ENCODE data around the gene GALNT3. TPM values are rescaled to one million over a fixed set of nuclear protein-coding genes. Genes with fewer than 3 reads are reported as not detected.
A peak's percentile ranks its signal among the peaks of the same experiment; 100 is the strongest.

The GALNT3 gene
- 1 to 10 TPM in 1 of 9 donors, under 1 TPM in 4, not detected in 4; 0.10 to 1.2 (median 0.16) TPM for total RNA-seq
- polyA plus RNA-seq: under 1 TPM; 0.08 to 0.19 TPM
- long read RNA-seq, donor 1, partial matches to known transcripts: 0 of 1 reads
- long read RNA-seq, donor 1, other reads (novel, unspliced or antisense): 1 of 1 reads
- long read RNA-seq, donor 2: 0 reads
- long read RNA-seq, donor 3: 0 reads

GRCh38 chr2:165793779-165794535 is at the start of gene GALNT3:
Gene GALNT3, minus strand, starts transcription at chr2:165794247. Its CDS starts 23,547 bp downstream, at chr2:165770700.
- TF ChIP-seq POLR2A (IDR thresholded peaks at IDR 0.05) (no peak), CTCF (IDR thresholded peaks at IDR 0.05) (no peak)
- Histone ChIP-seq H3K36me3 (no peaks in the 10 kb centered on the region), H3K27ac (peak within 1 kb of the TSS in 1 of 12 donors; percentile 66), H3K27me3 (peaks cover 8 to 51% (median 23%) of the 10 kb centered on the region in 9 donors), H3K9me3 (no peaks in the 10 kb centered on the region), H3K4me3 (peak within 1 kb of the TSS; percentile 15 to 71 (median 52)), H3K4me1 (peaks cover 0 to 17% (median 11%) of the 10 kb centered on the region in 12 donors)
- intact Hi-C loops (cut with DNase I): no loop called here
- DNase-seq (peak in 4 of 5 donors; percentile 9 to 73 (median 22)), ATAC-seq (peak in 2 of 4 donors; percentile 57 to 68)
- 1 to 2% (median 1%) methylated on average over 22 to 70 of the region's 70 CpGs for WGBS, 4 donors

GRCh38 chr2:165843351-165843750 is 49.3 kb upstream of the GALNT3 start:
- H3K9me3 ChIP-seq: no peaks in the 10 kb centered on the region
- no peak for DNase-seq
- H3K27me3 ChIP-seq: no peaks in the 10 kb centered on the region
- no peak overlapping the region for H3K27ac ChIP-seq
- H3K36me3 ChIP-seq: no peaks in the 10 kb centered on the region
- no peak for ATAC-seq
- no peak overlapping the region for H3K4me3 ChIP-seq
- 87 to 95% (median 94%) methylated on average over 1 of the region's 1 CpG for WGBS, 4 donors
- intact Hi-C loops (cut with DNase I): no loop called here
- no peaks in the 10 kb centered on the region for H3K4me1 ChIP-seq
- TF ChIP-seq CTCF (IDR thresholded peaks at IDR 0.05): no peak
- TF ChIP-seq POLR2A (IDR thresholded peaks at IDR 0.05): no peak

- H3K27ac ChIP-seq: no peak overlapping the region
- no peaks in the 10 kb centered on the region for H3K4me1 ChIP-seq
- DNase-seq: no peak
- TF ChIP-seq CTCF (IDR thresholded peaks at IDR 0.05) (no peak), POLR2A (IDR thresholded peaks at IDR 0.05) (no peak)
- ATAC-seq: no peak
- H3K27me3 ChIP-seq: no peaks in the 10 kb centered on the region
- no peaks in the 10 kb centered on the region for H3K36me3 ChIP-seq
- intact Hi-C loops (cut with DNase I): no loop called here
- H3K9me3 ChIP-seq: no peaks in the 10 kb centered on the region
- no peak overlapping the region for H3K4me3 ChIP-seq
Observed at GRCh38 chr2:165840333-165840958, 46.4 kb upstream of the GALNT3 start.

GRCh38 chr2:165839610-165840009 is 45.6 kb upstream of the GALNT3 start:
- H3K27ac ChIP-seq: no peak overlapping the region
- H3K36me3 ChIP-seq: no peaks in the 10 kb centered on the region
- intact Hi-C loops (cut with DNase I): no loop called here
- H3K4me1 ChIP-seq: no peaks in the 10 kb centered on the region
- H3K27me3 ChIP-seq: no peaks in the 10 kb centered on the region
- DNase-seq: no peak
- H3K4me3 ChIP-seq: no peak overlapping the region
- WGBS, 4 donors: 86 to 95% (median 92%) methylated on average over 2 of the region's 2 CpGs
- TF ChIP-seq CTCF (IDR thresholded peaks at IDR 0.05) (no peak), POLR2A (IDR thresholded peaks at IDR 0.05) (no peak)
- ATAC-seq: no peak
- H3K9me3 ChIP-seq: no peaks in the 10 kb centered on the region
